PC-3 (cell line): ENCODE measurements around the gene COMTD1. TPM values are rescaled to one million over a fixed set of nuclear protein-coding genes. Genes with fewer than 3 reads are reported as not detected.

ENCODE experiments used
- ATAC-seq: fragments of 200-7000 bp; cut with Tn5 transposase; 2 replicates; pipeline ENCODE4 v1.9.1; 2020; ENCODE audit warnings: mild to moderate bottlenecking, moderate library complexity
- BruUV-seq: library from RNA; stranded (reverse); fragments of 400-500 nt; replicated peaks from 2 replicates; lab custom pipeline; 2021; lab: Mats Ljungman, UMichigan
- CTCF ChIA-PET: fragments of 300-600 bp; sonication (Branson Sonifier 250); formaldehyde crosslinking; loops from one replicate; lab custom pipeline; 2022; ENCODE audit warnings: antibody characterized with exemption; lab: Charles Lee
- POLR2A ChIA-PET: fragments of 300-600 bp; sonication (Branson Sonifier 250); formaldehyde crosslinking; loops from one replicate; lab custom pipeline; 2022; ENCODE audit warnings: antibody characterized with exemption; ENCODE audit not compliant: unreplicated experiment; lab: Charles Lee
- DNase-seq: peaks from one replicate; pipeline ENCODE4 v3.0.0-alpha.2; 2015
- H2AFZ ChIP-seq: fragments of 300-600 bp; sonication (generic); 2 replicates; pipeline ENCODE4 v1.6.0; 2016; ENCODE audit warnings: antibody characterized with exemption, low read length
- H3F3A ChIP-seq: fragments of 300-600 bp; sonication (generic); one replicate; pipeline ENCODE4 v1.6.0; 2017; ENCODE audit warnings: antibody characterized with exemption, low read length, control low read depth, mild to moderate bottlenecking; ENCODE audit not compliant: unreplicated experiment
- H3K27ac ChIP-seq: fragments of 300-600 bp; sonication (generic); 2 replicates; pipeline ENCODE4 v1.5.1; 2016; ENCODE audit warnings: mild to moderate bottlenecking, low read length
- H3K27me3 ChIP-seq: fragments of 300-600 bp; sonication (generic); 2 replicates; pipeline ENCODE4 v1.6.1; 2016; ENCODE audit warnings: low read length, mixed read lengths
- H3K36me3 ChIP-seq: fragments of 300-600 bp; sonication (generic); 2 replicates; pipeline ENCODE4 v1.6.1; 2016; ENCODE audit warnings: low read depth, mixed run types, low read length, mixed read lengths
- H3K4me1 ChIP-seq: fragments of 300-600 bp; sonication (generic); 2 replicates; pipeline ENCODE4 v1.5.1; 2016; ENCODE audit warnings: low read length; ENCODE audit not compliant: insufficient read depth
- H3K4me2 ChIP-seq: fragments of 300-600 bp; sonication (generic); 2 replicates; pipeline ENCODE4 v1.6.0; 2016; ENCODE audit warnings: low read length
- H3K4me3 ChIP-seq: fragments of 300-600 bp; sonication (generic); 2 replicates; pipeline ENCODE4 v1.5.1; 2016; ENCODE audit warnings: mild to moderate bottlenecking, low read length, mixed read lengths
- H3K79me2 ChIP-seq: fragments of 300-600 bp; sonication (generic); 2 replicates; pipeline ENCODE4 v1.6.1; 2017; ENCODE audit warnings: low read length, mixed read lengths
- H3K9ac ChIP-seq: fragments of 300-600 bp; sonication (generic); 2 replicates; pipeline ENCODE4 v1.6.0; 2016; ENCODE audit warnings: mild to moderate bottlenecking, low read length
- H3K9me2 ChIP-seq: fragments of 300-600 bp; sonication (generic); replicated peaks from 2 replicates; pipeline ENCODE4 v1.6.1; 2016; ENCODE audit warnings: mixed run types, low read length, mixed read lengths
- H3K9me3 ChIP-seq: fragments of 300-600 bp; sonication (generic); 2 replicates; pipeline ENCODE4 v1.6.1; 2016; ENCODE audit warnings: low read length, mixed read lengths
- H4K20me1 ChIP-seq: fragments of 300-600 bp; sonication (generic); 2 replicates; pipeline ENCODE4 v1.6.1; 2016; ENCODE audit warnings: low read length, mixed read lengths
- CTCF ChIP-seq: fragments of 300-600 bp; sonication (generic); conservative IDR thresholded peaks from 2 replicates; pipeline ENCODE4 v1.5.1; 2017; ENCODE audit warnings: antibody characterized with exemption, low read depth, mild to moderate bottlenecking, low read length
- EZH2 ChIP-seq: fragments of 300-600 bp; sonication (generic); IDR thresholded peaks from one replicate; pipeline ENCODE4 v1.6.1; 2017; ENCODE audit warnings: antibody characterized with exemption, mild to moderate bottlenecking, low read length; ENCODE audit not compliant: unreplicated experiment
- EZH2phosphoT487 ChIP-seq: fragments of 300-600 bp; sonication (generic); IDR thresholded peaks from 2 replicates; pipeline ENCODE4 v1.6.1; 2018; ENCODE audit warnings: mild to moderate bottlenecking, antibody characterized with exemption, low read length, borderline replicate concordance
- intact Hi-C: fragments of 100-400 bp; cut with micrococcal nuclease; formaldehyde crosslinking; loops from 2 replicates; pipeline ENCODE4 v1.9.0; 2023
- total RNA-seq: library from RNA; depleted of rRNA; stranded (reverse); fragments of >200 nt; gene quantifications from 2 replicates; pipeline ENCODE4 v1.2.3, GENCODE V29; 2014

COMTD1 gene
- total RNA-seq, 1 experiment from 2014 or later = 183 TPM

DNA sequence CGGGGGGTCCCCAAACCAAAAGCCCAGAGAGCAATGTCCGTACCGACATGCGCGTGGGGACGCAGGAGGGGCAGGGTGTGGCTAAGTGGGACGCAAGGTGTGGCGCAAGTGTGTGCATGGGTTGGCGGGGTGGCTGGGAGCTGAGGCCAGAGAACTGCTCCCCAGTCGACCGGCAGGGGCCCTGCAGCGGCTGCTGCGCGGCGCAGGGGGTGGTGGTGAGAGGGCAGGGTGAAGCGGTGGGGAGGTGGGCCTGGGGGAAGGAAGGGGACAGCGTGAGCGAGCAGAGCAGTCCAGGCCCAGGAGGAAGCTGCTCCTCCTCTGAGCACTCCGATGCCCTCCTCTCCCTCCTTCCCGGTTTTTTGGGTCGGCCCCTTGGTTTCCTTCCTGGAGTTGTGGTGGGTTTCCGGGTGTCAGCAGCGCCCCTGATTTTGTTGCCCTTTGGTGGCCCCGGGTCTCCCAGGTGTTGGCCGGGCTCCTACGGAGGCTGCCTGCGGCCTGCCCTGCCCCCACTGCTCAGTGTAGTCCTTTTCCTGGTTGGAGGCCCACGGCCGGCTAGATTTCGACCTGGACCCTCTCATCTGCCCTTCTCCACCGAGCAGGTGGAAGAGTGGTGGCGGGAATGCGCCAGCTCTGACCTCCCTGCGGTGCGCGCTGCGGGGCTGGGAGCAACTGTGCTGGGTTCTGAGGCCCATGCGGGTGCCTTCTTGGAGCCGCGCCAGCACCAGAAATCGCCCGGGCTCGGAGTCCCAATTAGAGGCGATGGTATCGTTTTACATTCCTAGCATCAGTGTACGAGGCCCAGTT is 40.5 kb upstream of the COMTD1 start:
- ChIA-PET CTCF (no interaction called here), POLR2A (no interaction called here)
- no peak for ATAC-seq
- TF ChIP-seq EZH2phosphoT487 (no peak), EZH2 (no peak), CTCF (no peak)
- no peaks in the 10 kb centered on the region for H3K36me3 ChIP-seq
- H4K20me1 ChIP-seq = no peaks in the 10 kb centered on the region
- no peak overlapping the region for H3K27ac ChIP-seq
- intact Hi-C loops = no loop called here
- H3K79me2 ChIP-seq = no peaks in the 10 kb centered on the region
- H3K27me3 ChIP-seq = no peaks in the 10 kb centered on the region
- BruUV-seq = no TSS peak
- no peak overlapping the region for H3K4me2 ChIP-seq
- H3K9me2 ChIP-seq = no peaks in the 10 kb centered on the region
- H2AFZ ChIP-seq = no peak overlapping the region
- DNase-seq = no peak
- peaks cover 11% of the 10 kb centered on the region for H3K4me1 ChIP-seq
- no peak overlapping the region for H3K9ac ChIP-seq
- H3K9me3 ChIP-seq = no peaks in the 10 kb centered on the region
- no peaks in the 10 kb centered on the region for H3F3A ChIP-seq
- H3K4me3 ChIP-seq = no peak overlapping the region

GRCh38 chr10:75272896-75273295 is 37.1 kb upstream of the COMTD1 start:
- POLR2A ChIA-PET = no interaction called here
- H3K9ac ChIP-seq = no peak overlapping the region
- no peak overlapping the region for H3K4me3 ChIP-seq
- H3K79me2 ChIP-seq = no peaks in the 10 kb centered on the region
- peak overlapping the region; percentile 2; the same call in 1 of the 2 replicates for H2AFZ ChIP-seq
- BruUV-seq = no TSS peak
- intact Hi-C loops = no loop called here
- H4K20me1 ChIP-seq = no peaks in the 10 kb centered on the region
- H3K27me3 ChIP-seq = no peaks in the 10 kb centered on the region
- peak; percentile 81 for DNase-seq
- no peaks in the 10 kb centered on the region for H3K9me3 ChIP-seq
- H3K9me2 ChIP-seq = no peaks in the 10 kb centered on the region
- H3K4me1 ChIP-seq = peaks cover 11% of the 10 kb centered on the region
- H3K4me2 ChIP-seq = 0 out of 2 replicates have a peak overlapping the region, but pooled peaks have one; percentile 0
- no peaks in the 10 kb centered on the region for H3K36me3 ChIP-seq
- no peak for TF ChIP-seq EZH2phosphoT487
- 0 out of 2 replicates have a peak, but pooled peaks have one; percentile 17 for TF ChIP-seq CTCF
- no peak for TF ChIP-seq EZH2
- peak; percentile 93 for ATAC-seq
- CTCF ChIA-PET = no interaction called here
- no peak overlapping the region for H3K27ac ChIP-seq
- H3F3A ChIP-seq = no peaks in the 10 kb centered on the region

GRCh38 chr10:75272094-75272493 is 36.3 kb upstream of the COMTD1 start:
- peaks cover 11% of the 10 kb centered on the region for H3K4me1 ChIP-seq
- CTCF ChIA-PET = no interaction called here
- no peak overlapping the region for H2AFZ ChIP-seq

More at GRCh38 chr10:75272094-75272493, 36.3 kb upstream of the COMTD1 start:
- no peaks in the 10 kb centered on the region for H4K20me1 ChIP-seq
- H3K36me3 ChIP-seq = no peaks in the 10 kb centered on the region
- TF ChIP-seq EZH2phosphoT487 (no peak), CTCF (no peak), EZH2 (no peak)
- H3K27ac ChIP-seq = no peak overlapping the region
- H3F3A ChIP-seq = no peaks in the 10 kb centered on the region
- no peaks in the 10 kb centered on the region for H3K9me2 ChIP-seq
- H3K9ac ChIP-seq = no peak overlapping the region
- DNase-seq (no peak), ATAC-seq (no peak)
- no peaks in the 10 kb centered on the region for H3K79me2 ChIP-seq
- BruUV-seq = no TSS peak
- no peak overlapping the region for H3K4me3 ChIP-seq
- POLR2A ChIA-PET = no interaction called here
- H3K27me3 ChIP-seq = no peaks in the 10 kb centered on the region
- no peaks in the 10 kb centered on the region for H3K9me3 ChIP-seq
- intact Hi-C loops = no loop called here
- no peak overlapping the region for H3K4me2 ChIP-seq
